ENCODE measurements around the gene TSPAN31.

GRCh38 chr12:57737467-57738460 is 7.1 kb upstream of the TSPAN31 start:
- TF ChIP-seq CTCF (conservative IDR thresholded peaks at IDR 0.05; ENCODE audit: low read depth in 2 of 2): peak; percentile 8 to 53; a peak in 2 of 4 replicates
- TF ChIP-seq EZH2phosphoT487 (IDR thresholded peaks at IDR 0.05; ENCODE audit: unreplicated experiment): peak; percentile 72
- no peak for TF ChIP-seq CREB1 (CRISPR knock-in tag; IDR thresholded peaks at IDR 0.05; ENCODE audit: low read depth)
- no peak for TF ChIP-seq POLR2AphosphoS5 (IDR thresholded peaks at IDR 0.05; ENCODE audit: low read depth)
- no peak for TF ChIP-seq REST (IDR thresholded peaks at IDR 0.05; ENCODE audit: unreplicated experiment)
- TF ChIP-seq ZNF114 (CRISPR knock-in tag; IDR thresholded peaks at IDR 0.05): no peak
- TF ChIP-seq EZH2 (IDR thresholded peaks at IDR 0.05; ENCODE audit: low read depth, unreplicated experiment): peak; percentile 94
- no peak for TF ChIP-seq NANOG (IDR thresholded peaks at IDR 0.05; ENCODE audit: borderline replicate concordance)
- TF ChIP-seq JUNB (IDR thresholded peaks at IDR 0.05; ENCODE audit: unreplicated experiment): no peak
- TF ChIP-seq ETS1 (IDR thresholded peaks at IDR 0.05): no peak

All from GM23338 (cell line).